ENCODE data around the gene TOP3B.

TOP3B gene

GRCh38 chr22:22010358-22010757 lies 27.8 kb upstream of the TOP3B start:
- DNase-seq (ENCODE audit: low read depth in 3 of 3): no peak

- no peak for DNase-seq (ENCODE audit: low read depth in 3 of 3)
Observed at GRCh38 chr22:22009661-22010060, 27.1 kb upstream of the TOP3B start.

GRCh38 chr22:22006596-22006990 lies 24.0 kb upstream of the TOP3B start:
- DNase-seq (ENCODE audit: low read depth in 3 of 3): no peak

GRCh38 chr22:22005945-22006595 lies 23.5 kb upstream of the TOP3B start:
- no peak for DNase-seq (ENCODE audit: low read depth in 3 of 3)

- DNase-seq (ENCODE audit: low read depth in 3 of 3): no peak
Observed at GRCh38 chr22:22003233-22003632, 20.6 kb upstream of the TOP3B start.

GRCh38 chr22:22002526-22003055 lies 20.0 kb upstream of the TOP3B start:
- no peak for DNase-seq (ENCODE audit: low read depth in 3 of 3)

GRCh38 chr22:22001664-22002525 lies 19.3 kb upstream of the TOP3B start:
- no peak for DNase-seq (ENCODE audit: low read depth in 3 of 3)

- DNase-seq (ENCODE audit: low read depth in 3 of 3): no peak
Observed at GRCh38 chr22:21998595-21999247, 16.1 kb upstream of the TOP3B start.

- no peak for DNase-seq (ENCODE audit: low read depth in 3 of 3)
Observed at GRCh38 chr22:21996175-21996720, 13.7 kb upstream of the TOP3B start.

GRCh38 chr22:21995660-21996059 lies 13.1 kb upstream of the TOP3B start:
- DNase-seq (ENCODE audit: low read depth in 3 of 3): no peak

- no peak for DNase-seq (ENCODE audit: low read depth in 3 of 3)
Observed at GRCh38 chr22:21994881-21995444, 12.4 kb upstream of the TOP3B start.

- DNase-seq (ENCODE audit: low read depth in 3 of 3): no peak
Observed at GRCh38 chr22:21992593-21993237, 10.1 kb upstream of the TOP3B start.

- DNase-seq (ENCODE audit: low read depth in 3 of 3): no peak
Observed at GRCh38 chr22:21991774-21992173, 9.2 kb upstream of the TOP3B start.

- DNase-seq (ENCODE audit: low read depth in 3 of 3): no peak
Observed at GRCh38 chr22:21991304-21991596, 8.7 kb upstream of the TOP3B start.

- DNase-seq (ENCODE audit: low read depth in 3 of 3): no peak
Observed at GRCh38 chr22:21990445-21991303, 8.1 kb upstream of the TOP3B start.

GRCh38 chr22:21989049-21989448 lies 6.5 kb upstream of the TOP3B start:
- no peak for DNase-seq (ENCODE audit: low read depth in 3 of 3)

- no peak for DNase-seq (ENCODE audit: low read depth in 3 of 3)
Observed at GRCh38 chr22:21985214-21985613, 2.6 kb upstream of the TOP3B start.

GRCh38 chr22:21984793-21985192 lies 2.2 kb upstream of the TOP3B start:
- no peak for DNase-seq (ENCODE audit: low read depth in 3 of 3)

- no peak for DNase-seq (ENCODE audit: low read depth in 3 of 3)
Observed at GRCh38 chr22:21981874-21982273, 713 bp downstream of the TOP3B start.

- no peak for DNase-seq (ENCODE audit: low read depth in 3 of 3)
Observed at GRCh38 chr22:21980547-21980946, 2.0 kb downstream of the TOP3B start.

Data from stimulated activated CD4-positive, alpha-beta T cell treated with anti-CD3 and anti-CD28 coated beads, TNF-alpha, amount 100 ng/mL, for 24 hours (primary cell).